GM19328 (cell line): ENCODE measurements around the gene ZNF219.
"Not testable (repeated sequence)": the region's sequence is repeated elsewhere in the genome, so short reads cannot be mapped to it uniquely, and the experiment has no call there.

Experiments used
- ATAC-seq: cut with Tn5 transposase; IDR thresholded peaks from one replicate; pipeline ENCODE4 v1.9.1; 2021; ENCODE audit warnings: mild to moderate bottlenecking, moderate library complexity; ENCODE audit not compliant: unreplicated experiment

Gene ZNF219

DNA sequence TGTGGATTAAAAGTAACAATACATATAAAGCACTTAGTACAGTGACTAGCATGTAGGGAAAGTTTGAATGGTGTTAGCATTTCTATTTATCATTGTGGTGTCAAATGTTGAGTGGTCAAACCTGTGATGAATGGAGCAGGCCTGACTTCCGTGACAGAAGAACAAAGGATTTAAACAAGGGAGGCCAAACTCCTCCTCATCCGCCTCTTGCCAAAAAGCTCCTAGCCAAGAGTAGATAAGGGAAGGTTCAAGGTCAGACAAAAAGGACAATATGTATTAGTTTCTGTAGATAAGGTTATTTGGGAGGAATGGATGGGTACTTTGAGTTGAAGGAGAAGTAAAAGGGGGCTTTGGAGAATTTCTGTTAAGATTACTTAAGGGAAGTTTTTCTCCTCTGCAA is 49.8 kb downstream of the ZNF219 start:
- no peak for ATAC-seq

DNA sequence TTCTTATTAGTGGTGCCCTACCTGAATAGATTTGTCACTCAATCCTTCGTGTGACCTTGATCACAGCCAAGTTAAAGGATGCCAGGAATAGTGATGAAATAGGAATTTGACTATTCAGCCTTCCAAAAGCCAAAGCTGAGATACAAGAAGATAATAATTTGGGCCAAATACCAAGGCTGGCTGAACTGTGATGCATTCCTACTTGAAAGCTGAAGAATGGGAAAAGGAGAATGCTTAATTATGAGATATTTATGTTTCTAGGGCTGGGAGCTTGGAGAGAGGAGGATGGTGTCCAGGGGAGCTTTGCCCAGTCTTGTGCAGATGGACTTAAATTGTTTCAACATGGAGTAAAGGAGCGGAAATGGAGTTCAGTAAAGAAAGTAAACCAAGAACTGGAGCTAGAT is 51.1 kb downstream of the ZNF219 start:
- ATAC-seq: no peak

DNA sequence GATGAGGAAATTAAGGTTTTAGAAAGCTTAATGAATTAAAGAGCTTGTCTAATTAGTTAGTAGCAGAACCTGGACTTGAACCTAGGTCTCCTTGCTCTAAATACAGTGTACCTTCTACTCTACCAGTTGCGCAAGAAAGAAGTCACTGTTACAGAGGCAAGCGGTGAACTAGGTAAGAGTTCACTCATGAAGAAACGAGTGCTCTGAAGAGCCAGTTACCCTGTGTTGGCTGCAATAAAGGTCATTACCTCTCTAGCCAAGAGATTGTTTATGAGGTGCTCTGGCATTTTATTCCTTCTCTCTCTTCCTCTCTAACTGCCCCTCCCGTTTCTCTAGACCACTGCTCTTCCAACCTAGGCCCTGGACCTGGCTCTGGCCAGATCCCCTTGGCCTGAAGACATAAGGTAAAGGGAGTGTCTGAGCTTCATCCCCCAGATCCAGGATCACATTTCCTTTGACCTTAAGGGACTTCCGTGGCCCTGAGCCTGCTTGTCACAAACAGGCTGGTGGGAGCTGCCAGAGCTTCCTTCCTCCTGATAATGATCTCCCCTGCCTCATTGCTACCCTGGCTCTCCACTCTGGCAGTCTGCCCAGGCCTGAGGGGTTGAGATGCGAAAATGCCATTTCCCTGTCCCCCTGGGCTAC is 54.4 kb downstream of the ZNF219 start:
- ATAC-seq: no peak

DNA sequence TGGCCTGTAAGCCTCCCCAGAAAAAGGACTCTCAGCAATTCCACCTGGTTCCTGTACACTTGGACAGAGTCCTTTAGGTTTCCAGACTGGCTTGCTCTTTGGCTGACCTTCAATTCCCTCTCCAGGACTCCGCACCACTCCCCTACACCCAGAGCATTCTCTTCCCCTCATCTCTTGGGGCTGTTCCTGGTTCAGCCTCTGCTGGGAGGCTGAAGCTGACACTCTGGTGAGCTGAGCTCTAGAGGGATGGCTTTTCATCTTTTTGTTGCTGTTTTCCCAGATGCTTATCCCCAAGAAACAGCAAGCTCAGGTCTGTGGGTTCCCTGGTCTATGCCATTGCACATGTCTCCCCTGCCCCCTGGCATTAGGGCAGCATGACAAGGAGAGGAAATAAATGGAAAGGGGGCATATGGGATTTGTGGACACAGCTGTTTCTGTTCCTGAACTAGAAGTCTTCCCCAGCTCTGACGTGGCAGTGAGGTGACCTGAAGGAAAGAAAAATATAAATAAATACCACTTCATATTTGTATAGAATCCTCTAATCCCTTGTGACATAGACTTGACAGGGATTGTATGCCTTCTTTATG is 55.0 kb downstream of the ZNF219 start:
- ATAC-seq: no peak

DNA sequence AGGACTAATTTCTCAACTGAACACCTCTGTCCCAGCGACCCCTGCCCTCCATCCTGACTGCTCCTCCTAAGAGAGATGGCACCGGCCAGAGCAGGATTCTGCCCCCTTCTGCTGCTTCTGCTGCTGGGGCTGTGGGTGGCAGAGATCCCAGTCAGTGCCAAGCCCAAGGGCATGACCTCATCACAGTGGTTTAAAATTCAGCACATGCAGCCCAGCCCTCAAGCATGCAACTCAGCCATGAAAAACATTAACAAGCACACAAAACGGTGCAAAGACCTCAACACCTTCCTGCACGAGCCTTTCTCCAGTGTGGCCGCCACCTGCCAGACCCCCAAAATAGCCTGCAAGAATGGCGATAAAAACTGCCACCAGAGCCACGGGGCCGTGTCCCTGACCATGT is 55.5 kb downstream of the ZNF219 start:
- no peak for ATAC-seq

DNA sequence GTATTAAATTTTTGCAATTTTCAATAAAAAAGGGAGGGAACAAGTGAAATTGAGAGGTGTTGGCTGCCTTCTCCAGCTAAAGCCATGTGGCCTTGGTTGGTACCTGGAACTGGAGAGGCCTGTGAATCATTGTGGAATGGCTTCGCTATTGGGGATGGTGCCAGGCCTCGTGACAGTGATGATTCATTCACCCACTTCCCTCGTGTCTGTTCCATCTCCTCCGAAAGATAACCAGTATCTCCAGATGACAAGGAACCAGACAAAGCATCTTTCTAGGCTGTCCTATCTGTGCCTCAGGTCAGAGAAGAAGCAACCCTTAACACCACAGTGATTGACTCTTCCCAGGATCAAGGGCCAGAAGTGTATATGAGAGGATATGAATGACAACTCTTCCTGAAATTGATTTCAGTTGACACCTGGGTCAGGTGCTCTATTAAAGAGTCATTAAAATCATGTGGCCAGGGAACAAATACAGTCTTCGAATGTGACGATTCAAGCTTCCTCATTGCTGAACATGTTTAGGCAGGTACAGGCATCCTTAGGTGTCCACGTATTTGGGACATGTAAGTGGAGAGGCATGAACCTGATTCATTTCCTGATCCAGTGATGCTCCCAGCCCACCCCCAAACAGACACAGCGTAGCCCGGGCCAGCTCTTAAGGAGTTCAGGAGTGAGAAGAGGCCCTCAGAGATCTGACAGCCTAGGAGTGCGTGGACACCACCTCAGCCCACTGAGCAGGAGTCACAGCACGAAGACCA is 56.6 kb downstream of the ZNF219 start, which contains the start of gene RNASE7:
RNASE7 (plus strand) TSS at position 687 of the 758 bp plus-strand sequence. CDS start 631 bp downstream, outside the sequence.
- no peak for ATAC-seq

DNA sequence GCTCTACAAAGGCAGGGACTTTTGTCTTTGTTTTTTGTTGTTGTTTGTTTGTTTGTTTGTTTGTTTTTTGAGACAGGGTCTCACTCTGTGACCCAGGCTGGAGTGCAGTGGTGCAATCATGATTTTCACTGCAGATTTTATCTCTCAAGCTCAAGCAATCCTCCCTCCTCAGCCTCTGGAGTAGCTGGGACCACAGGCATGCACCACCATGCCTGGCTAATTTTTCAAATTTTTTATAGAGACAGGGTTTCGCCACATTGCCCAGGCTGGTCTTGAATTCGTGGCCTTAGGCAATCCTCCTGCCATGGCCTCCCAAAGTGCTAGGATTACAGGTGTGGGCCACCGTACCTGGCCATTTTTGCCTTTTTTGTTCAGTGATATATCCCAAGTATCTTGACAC is 57.5 kb downstream of the ZNF219 start:
- ATAC-seq: not testable (repeated sequence)

DNA sequence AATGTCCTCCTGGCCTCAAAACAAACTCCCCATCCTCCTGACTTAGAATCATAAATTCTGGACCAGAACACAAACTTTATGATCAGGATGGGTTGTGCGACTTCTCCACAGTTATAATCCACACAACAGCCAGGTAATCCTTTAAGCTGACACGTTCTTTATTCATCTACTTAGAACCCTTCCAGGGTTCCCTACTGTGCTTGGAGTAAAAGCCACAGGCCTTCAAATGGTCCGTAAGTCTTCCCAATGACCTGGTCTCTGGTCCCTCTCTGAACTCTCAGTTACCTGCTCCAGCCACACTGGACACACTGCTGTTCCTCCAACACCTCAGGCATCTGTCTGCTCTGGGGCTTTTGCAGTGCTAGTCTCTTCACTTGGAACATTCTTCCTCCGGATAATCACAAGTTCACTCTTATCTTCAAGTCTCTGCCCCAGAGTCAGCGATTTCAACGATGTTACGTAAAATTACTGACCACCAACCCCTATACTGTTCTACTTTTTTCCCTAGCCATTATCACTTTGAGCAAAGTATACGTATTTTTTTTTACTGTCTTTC is 58.0 kb downstream of the ZNF219 start:
- ATAC-seq: no peak
